ENCODE data around the gene NDUFS1.

- TF ChIP-seq, protein P1, sequence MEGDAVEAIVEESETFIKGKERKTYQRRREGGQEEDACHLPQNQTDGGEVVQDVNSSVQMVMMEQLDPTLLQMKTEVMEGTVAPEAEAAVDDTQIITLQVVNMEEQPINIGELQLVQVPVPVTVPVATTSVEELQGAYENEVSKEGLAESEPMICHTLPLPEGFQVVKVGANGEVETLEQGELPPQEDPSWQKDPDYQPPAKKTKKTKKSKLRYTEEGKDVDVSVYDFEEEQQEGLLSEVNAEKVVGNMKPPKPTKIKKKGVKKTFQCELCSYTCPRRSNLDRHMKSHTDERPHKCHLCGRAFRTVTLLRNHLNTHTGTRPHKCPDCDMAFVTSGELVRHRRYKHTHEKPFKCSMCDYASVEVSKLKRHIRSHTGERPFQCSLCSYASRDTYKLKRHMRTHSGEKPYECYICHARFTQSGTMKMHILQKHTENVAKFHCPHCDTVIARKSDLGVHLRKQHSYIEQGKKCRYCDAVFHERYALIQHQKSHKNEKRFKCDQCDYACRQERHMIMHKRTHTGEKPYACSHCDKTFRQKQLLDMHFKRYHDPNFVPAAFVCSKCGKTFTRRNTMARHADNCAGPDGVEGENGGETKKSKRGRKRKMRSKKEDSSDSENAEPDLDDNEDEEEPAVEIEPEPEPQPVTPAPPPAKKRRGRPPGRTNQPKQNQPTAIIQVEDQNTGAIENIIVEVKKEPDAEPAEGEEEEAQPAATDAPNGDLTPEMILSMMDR (IDR thresholded peaks at IDR 0.05), result no peak
- TF ChIP-seq POLR2AphosphoS5 (IDR thresholded peaks at IDR 0.05; ENCODE audit: low read depth, low read length), result no peak
These were observed 9.1 kb downstream of the NDUFS1 start for GRCh38 chr2:206150168-206150567.

Measured in Panc1 (cell line).